ENCODE data around the gene CLBA1. TPM values are rescaled to one million over a fixed set of nuclear protein-coding genes. Genes with fewer than 3 reads are reported as not detected.

The CLBA1 gene
- total and polyA plus RNA-seq, 2 donors (not counting 1 experiment from before 2014, with no cell fraction given): 0.63 to 5.5 TPM

- peak overlapping the region; percentile 94 for H3K4me3 Mint-ChIP-seq
- Histone ChIP-seq H4K20me1 (ENCODE audit: control insufficient read depth, insufficient read depth, low read length, poor library complexity, severe bottlenecking) (peaks cover 23% of the 10 kb centered on the region), H3K4me1 (ENCODE audit: control insufficient read depth in 2 of 2, insufficient read depth in 2 of 2, low read length in 2 of 2) (peaks cover 17 to 41% of the 10 kb centered on the region in 2 donors), H3K4me3 (ENCODE audit: control extremely low read depth in 1 of 5, extremely low read depth in 1 of 5, insufficient read depth in 1 of 5, low read depth in 2 of 5, low read length in 4 of 5) (no peak overlapping the region), H3K36me3 (replicated peaks in 1 of 2; ENCODE audit: control extremely low read depth in 1 of 2, control insufficient read depth in 1 of 2, extremely low read depth in 1 of 2, insufficient read depth in 2 of 2, low read length in 1 of 2) (no peaks in the 10 kb centered on the region), H3K9ac (ENCODE audit: low read length) (no peak overlapping the region), H3K79me2 (ENCODE audit: control insufficient read depth, insufficient read depth, low read length) (peaks cover 38% of the 10 kb centered on the region), H3K9me3 (ENCODE audit: control extremely low read depth in 1 of 3, control insufficient read depth in 2 of 3, insufficient read depth in 1 of 3, low read length in 2 of 3) (peaks cover 0 to 3% (median 0%) of the 10 kb centered on the region in 3 donors), H3K27ac (ENCODE audit: low read length in 2 of 2) (no peak overlapping the region), H2AFZ (ENCODE audit: insufficient read depth, low read depth, low read length, poor library complexity, severe bottlenecking) (no peak overlapping the region), H3K4me2 (replicated peaks; ENCODE audit: low read depth, low read length, poor library complexity, severe bottlenecking) (peak overlapping the region; percentile 79), H3K27me3 (replicated peaks in 1 of 4; ENCODE audit: control extremely low read depth in 1 of 4, control insufficient read depth in 3 of 4, insufficient read depth in 4 of 4, low read length in 3 of 4) (no peaks in the 10 kb centered on the region)
- TF ChIP-seq, protein P1, sequence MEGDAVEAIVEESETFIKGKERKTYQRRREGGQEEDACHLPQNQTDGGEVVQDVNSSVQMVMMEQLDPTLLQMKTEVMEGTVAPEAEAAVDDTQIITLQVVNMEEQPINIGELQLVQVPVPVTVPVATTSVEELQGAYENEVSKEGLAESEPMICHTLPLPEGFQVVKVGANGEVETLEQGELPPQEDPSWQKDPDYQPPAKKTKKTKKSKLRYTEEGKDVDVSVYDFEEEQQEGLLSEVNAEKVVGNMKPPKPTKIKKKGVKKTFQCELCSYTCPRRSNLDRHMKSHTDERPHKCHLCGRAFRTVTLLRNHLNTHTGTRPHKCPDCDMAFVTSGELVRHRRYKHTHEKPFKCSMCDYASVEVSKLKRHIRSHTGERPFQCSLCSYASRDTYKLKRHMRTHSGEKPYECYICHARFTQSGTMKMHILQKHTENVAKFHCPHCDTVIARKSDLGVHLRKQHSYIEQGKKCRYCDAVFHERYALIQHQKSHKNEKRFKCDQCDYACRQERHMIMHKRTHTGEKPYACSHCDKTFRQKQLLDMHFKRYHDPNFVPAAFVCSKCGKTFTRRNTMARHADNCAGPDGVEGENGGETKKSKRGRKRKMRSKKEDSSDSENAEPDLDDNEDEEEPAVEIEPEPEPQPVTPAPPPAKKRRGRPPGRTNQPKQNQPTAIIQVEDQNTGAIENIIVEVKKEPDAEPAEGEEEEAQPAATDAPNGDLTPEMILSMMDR (IDR thresholded peaks at IDR 0.05): no peak
- no peak for TF ChIP-seq EZH2 (IDR thresholded peaks at IDR 0.05; ENCODE audit: borderline replicate concordance, insufficient read depth, low read depth, low read length, poor library complexity, severe bottlenecking)
- no peaks in the 10 kb centered on the region for H3K27me3 Mint-ChIP-seq
- H3K9me3 Mint-ChIP-seq (ENCODE audit: insufficient read depth): no peaks in the 10 kb centered on the region
- CTCF ChIA-PET: interaction anchor here (1.0 to 2.0 kb wide), 2 partner anchors 23 to 41 kb away, joined by 4 to 7 read pairs; no protein-coding TSS in a partner anchor
- WGBS (ENCODE audit: insufficient coverage): no CpG with 5 or more reads among the region's 2 CpGs
- intact Hi-C loops (cut with micrococcal nuclease): no loop called here
- H3K27ac Mint-ChIP-seq: no peak overlapping the region
- ATAC-seq (ENCODE audit: low read depth): no peak
- POLR2A ChIA-PET: no interaction called here
- peaks cover 53% of the 10 kb centered on the region for H3K4me1 Mint-ChIP-seq
- DNase-seq: no peak
Measured at GRCh38 chr14:105022276-105022670, 36.7 kb downstream of the CLBA1 start.

GRCh38 chr14:105023144-105023543 lies 37.6 kb downstream of the CLBA1 start:
- peak overlapping the region; percentile 8 for H3K27ac Mint-ChIP-seq
- TF ChIP-seq, protein P1 (IDR thresholded peaks at IDR 0.05): no peak
- no peak for TF ChIP-seq EZH2 (IDR thresholded peaks at IDR 0.05; ENCODE audit: borderline replicate concordance, insufficient read depth, low read depth, low read length, poor library complexity, severe bottlenecking)
- no peaks in the 10 kb centered on the region for H3K36me3 ChIP-seq (replicated peaks in 1 of 2; ENCODE audit: control extremely low read depth in 1 of 2, control insufficient read depth in 1 of 2, extremely low read depth in 1 of 2, insufficient read depth in 2 of 2, low read length in 1 of 2)
- no peak overlapping the region for H3K4me3 ChIP-seq (ENCODE audit: control extremely low read depth in 1 of 5, extremely low read depth in 1 of 5, insufficient read depth in 1 of 5, low read depth in 2 of 5, low read length in 4 of 5)
- peaks cover 29% of the 10 kb centered on the region for H3K79me2 ChIP-seq (ENCODE audit: control insufficient read depth, insufficient read depth, low read length)
- H3K4me3 Mint-ChIP-seq: peak overlapping the region; percentile 16
- intact Hi-C loops (cut with micrococcal nuclease): no loop called here
- H3K4me1 ChIP-seq (ENCODE audit: control insufficient read depth in 2 of 2, insufficient read depth in 2 of 2, low read length in 2 of 2): peaks cover 17 to 43% of the 10 kb centered on the region in 2 donors
- H3K9me3 Mint-ChIP-seq (ENCODE audit: insufficient read depth): no peaks in the 10 kb centered on the region
- peaks cover 49% of the 10 kb centered on the region for H3K4me1 Mint-ChIP-seq
- H3K27me3 Mint-ChIP-seq: no peaks in the 10 kb centered on the region
- H2AFZ ChIP-seq (ENCODE audit: insufficient read depth, low read depth, low read length, poor library complexity, severe bottlenecking): no peak overlapping the region
- peaks cover 0 to 3% (median 0%) of the 10 kb centered on the region in 3 donors for H3K9me3 ChIP-seq (ENCODE audit: control extremely low read depth in 1 of 3, control insufficient read depth in 2 of 3, insufficient read depth in 1 of 3, low read length in 2 of 3)
- ChIA-PET CTCF (interaction anchor here (1.0 kb wide), 1 partner anchor 22 kb away, joined by 7 read pairs; no protein-coding TSS in a partner anchor), POLR2A (no interaction called here)
- DNase-seq: no peak
- H3K27ac ChIP-seq (ENCODE audit: low read length in 2 of 2): no peak overlapping the region
- H4K20me1 ChIP-seq (ENCODE audit: control insufficient read depth, insufficient read depth, low read length, poor library complexity, severe bottlenecking): peaks cover 22% of the 10 kb centered on the region
- no peaks in the 10 kb centered on the region for H3K27me3 ChIP-seq (replicated peaks in 1 of 4; ENCODE audit: control extremely low read depth in 1 of 4, control insufficient read depth in 3 of 4, insufficient read depth in 4 of 4, low read length in 3 of 4)
- H3K9ac ChIP-seq (ENCODE audit: low read length): no peak overlapping the region
- 98% methylated on average over 7 of the region's 11 CpGs for WGBS (ENCODE audit: insufficient coverage)
- ATAC-seq (ENCODE audit: low read depth): no peak
- no peak overlapping the region for H3K4me2 ChIP-seq (replicated peaks; ENCODE audit: low read depth, low read length, poor library complexity, severe bottlenecking)

All from B cell (primary cell).